ENCODE measurements around the gene MFAP2.

The MFAP2 gene

GRCh38 chr1:17002524-17002902 lies 22.1 kb upstream of the MFAP2 start (continued):
- TF ChIP-seq ZBTB10 (tag by site-specific recombination; IDR thresholded peaks at IDR 0.05): no peak
- TF ChIP-seq EGR2 (tag by site-specific recombination; IDR thresholded peaks at IDR 0.05; ENCODE audit: low read depth): no peak
- TF ChIP-seq ZNF639 (tag by site-specific recombination; IDR thresholded peaks at IDR 0.05): no peak
- no peak for TF ChIP-seq GFI1B (tag by site-specific recombination; IDR thresholded peaks at IDR 0.05)

- H3K9me3 ChIP-seq (ENCODE audit: control insufficient read depth, insufficient read depth, low read depth, low read length): no peaks in the 10 kb centered on the region
- ChIA-PET CTCF (interaction anchor here (0.8 to 1.5 kb wide), 2 partner anchors 15 to 50 kb away, joined by 3 to 5 read pairs; no protein-coding TSS in a partner anchor), POLR2A (interaction anchor here (1.0 to 1.5 kb wide), 3 partner anchors 9 to 97 kb away, joined by 4 to 5 read pairs (median 4); no protein-coding TSS in a partner anchor)
These were observed 21.5 kb upstream of the MFAP2 start for GRCh38 chr1:17001760-17002523.

GRCh38 chr1:16999863-17000262 lies 19.4 kb upstream of the MFAP2 start:
- Histone ChIP-seq H3K27ac (ENCODE audit: extremely low read depth, low read depth, low read length) (no peak overlapping the region), H3K4me1 (ENCODE audit: control insufficient read depth, insufficient read depth, low read length) (no peaks in the 10 kb centered on the region), H3K9me3 (ENCODE audit: control insufficient read depth, insufficient read depth, low read depth, low read length) (no peaks in the 10 kb centered on the region), H3K36me3 (ENCODE audit: control insufficient read depth in 2 of 2, insufficient read depth in 1 of 2, low read length in 2 of 2) (peaks cover 6 to 83% of the 10 kb centered on the region in 2 experiments; a peak in 2 of 3 replicates), H3K4me3 (ENCODE audit: low read depth, low read length) (no peak overlapping the region)
- ChIA-PET CTCF (interaction anchor here (0.7 kb wide), 1 partner anchor 9 kb away, joined by 3 read pairs; no protein-coding TSS in a partner anchor), POLR2A (interaction anchor here (0.7 to 1.2 kb wide), 5 partner anchors 9 to 46 kb away, joined by 3 read pairs; no protein-coding TSS in a partner anchor)
- TF ChIP-seq ZNF18 (tag by site-specific recombination; IDR thresholded peaks at IDR 0.05) (no peak), ZNF624 (tag by site-specific recombination; IDR thresholded peaks at IDR 0.05) (no peak), ZNF335 (tag by site-specific recombination; conservative IDR thresholded peaks at IDR 0.05) (no peak), GLIS1 (tag by site-specific recombination; IDR thresholded peaks at IDR 0.05) (no peak), ZBTB17 (tag by site-specific recombination; IDR thresholded peaks at IDR 0.05) (no peak), KLF7 (tag by site-specific recombination; IDR thresholded peaks at IDR 0.05; ENCODE audit: borderline replicate concordance) (no peak), SP2 (tag by site-specific recombination; IDR thresholded peaks at IDR 0.05) (no peak), ZNF121 (tag by site-specific recombination; IDR thresholded peaks at IDR 0.05) (no peak), ZNF785 (tag by site-specific recombination; IDR thresholded peaks at IDR 0.05) (no peak), ZNF548 (tag by site-specific recombination; IDR thresholded peaks at IDR 0.05) (no peak), ZNF48 (tag by site-specific recombination; IDR thresholded peaks at IDR 0.05) (no peak), ZFP37 (tag by site-specific recombination; IDR thresholded peaks at IDR 0.05) (no peak), SP3 (tag by site-specific recombination; IDR thresholded peaks at IDR 0.05) (no peak)

More at GRCh38 chr1:17001760-17002523, 21.5 kb upstream of the MFAP2 start:
- Histone ChIP-seq H3K27ac (ENCODE audit: extremely low read depth, low read depth, low read length) (no peak overlapping the region), H3K4me1 (ENCODE audit: control insufficient read depth, insufficient read depth, low read length) (no peaks in the 10 kb centered on the region), H3K36me3 (ENCODE audit: control insufficient read depth in 2 of 2, insufficient read depth in 1 of 2, low read length in 2 of 2) (peaks cover 6 to 74% of the 10 kb centered on the region in 2 experiments; a peak in 2 of 3 replicates), H3K4me3 (ENCODE audit: low read depth, low read length) (no peak overlapping the region)
- TF ChIP-seq ZNF768 (tag by site-specific recombination; IDR thresholded peaks at IDR 0.05) (peak; percentile 78; the same call in 1 of the 2 replicates), HIC1 (tag by site-specific recombination; IDR thresholded peaks at IDR 0.05) (no peak)

All from HEK293 (cell line).